Central memory CD4-positive, alpha-beta T cell (primary cell): Measurements from ENCODE around the gene RMRP.

Source experiments
- DNase-seq: peaks from one replicate; pipeline ENCODE4 v3.0.0; 2022

RMRP gene

DNA sequence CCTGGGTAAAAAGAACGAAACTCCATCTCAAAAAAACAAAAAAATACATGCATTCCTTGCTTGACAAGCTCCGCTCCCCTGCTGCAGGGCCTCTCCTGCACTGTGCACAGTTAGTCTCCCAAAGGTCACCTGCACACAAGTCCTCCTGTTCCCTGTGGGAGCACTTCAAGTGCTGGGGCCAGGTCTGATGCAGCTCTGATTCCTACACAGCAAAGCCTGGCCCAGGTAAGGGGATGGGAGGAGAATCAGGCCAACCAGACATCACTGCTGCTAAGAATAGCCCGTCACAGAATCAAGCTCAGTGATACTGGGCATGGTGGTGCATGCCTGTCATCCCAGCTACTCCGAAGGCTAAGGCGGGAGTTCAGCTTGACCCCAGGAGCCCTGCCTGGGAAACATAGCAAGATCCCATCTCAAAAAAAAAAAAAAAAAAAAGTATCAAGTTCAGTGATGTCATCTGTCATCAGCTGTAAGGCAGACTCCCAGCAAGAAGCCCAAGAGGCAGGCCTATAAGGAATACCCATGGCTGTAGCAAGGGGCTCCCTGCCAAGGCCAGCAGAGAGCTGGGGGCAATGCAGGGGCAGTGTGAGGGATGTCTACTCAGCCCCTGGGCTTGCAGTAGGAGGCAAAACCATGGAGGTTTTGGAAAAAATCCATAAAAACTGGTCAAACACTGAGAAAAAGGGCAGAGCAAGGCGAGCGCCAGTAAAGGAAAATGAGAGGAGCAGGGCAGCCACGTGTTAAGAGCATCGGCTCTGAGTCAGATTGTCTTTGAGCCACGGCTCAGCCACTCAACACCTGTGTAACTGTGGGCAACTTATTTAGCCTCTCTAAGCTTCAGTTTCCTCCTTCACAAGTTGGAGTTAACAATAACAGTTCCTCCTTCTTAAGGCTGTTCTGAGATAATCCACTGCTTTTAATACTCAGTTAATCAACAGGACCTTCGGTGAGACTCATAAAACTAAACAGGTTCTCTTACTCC, 28.7 kb upstream of the RMRP start:
- DNase-seq = no peak

DNA sequence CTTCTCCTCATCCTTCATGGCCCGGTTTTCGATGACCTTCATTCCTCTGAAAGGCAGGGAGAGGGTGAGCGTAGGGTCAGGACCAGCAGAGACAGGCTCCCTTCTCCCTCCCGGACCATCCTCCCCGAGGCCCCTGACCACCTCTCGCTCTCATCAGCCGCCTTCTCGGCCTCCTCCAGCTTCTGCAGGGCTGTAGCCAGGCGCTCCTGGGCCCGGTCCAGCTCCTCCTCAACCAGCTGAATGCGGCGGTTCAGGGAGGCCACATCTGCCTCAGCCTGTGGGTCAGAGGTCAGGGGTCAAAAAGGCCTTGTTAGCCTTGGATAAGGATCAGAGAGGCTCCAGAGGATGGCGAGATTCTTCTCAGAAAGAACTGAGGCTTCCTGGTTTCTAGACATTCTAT, 27.7 kb upstream of the RMRP start:
- no peak for DNase-seq

DNA sequence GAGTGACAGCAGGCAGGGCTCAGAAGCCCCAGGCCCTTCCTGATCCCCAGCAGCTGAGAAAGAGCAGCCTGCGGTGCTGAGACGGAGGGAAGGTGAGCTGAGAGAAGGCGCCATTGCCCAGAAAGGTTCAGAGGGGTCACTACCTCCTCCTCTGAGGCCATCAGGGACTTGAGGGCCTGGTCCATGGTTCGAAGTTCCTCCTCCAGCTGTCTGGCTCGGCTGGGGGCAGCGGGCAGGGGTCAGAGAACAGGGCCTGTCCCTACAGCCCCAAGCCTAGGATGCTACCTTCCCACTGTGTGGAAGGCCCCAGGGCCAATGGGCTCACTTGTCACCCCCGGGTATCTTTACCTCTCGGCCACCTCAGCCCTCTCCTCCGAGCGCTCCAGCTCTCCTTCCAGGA, 27.1 kb upstream of the RMRP start:
- no peak for DNase-seq

- DNase-seq = no peak
Measured at GRCh38 chr9:35683323-35683722, 25.5 kb upstream of the RMRP start.

DNA sequence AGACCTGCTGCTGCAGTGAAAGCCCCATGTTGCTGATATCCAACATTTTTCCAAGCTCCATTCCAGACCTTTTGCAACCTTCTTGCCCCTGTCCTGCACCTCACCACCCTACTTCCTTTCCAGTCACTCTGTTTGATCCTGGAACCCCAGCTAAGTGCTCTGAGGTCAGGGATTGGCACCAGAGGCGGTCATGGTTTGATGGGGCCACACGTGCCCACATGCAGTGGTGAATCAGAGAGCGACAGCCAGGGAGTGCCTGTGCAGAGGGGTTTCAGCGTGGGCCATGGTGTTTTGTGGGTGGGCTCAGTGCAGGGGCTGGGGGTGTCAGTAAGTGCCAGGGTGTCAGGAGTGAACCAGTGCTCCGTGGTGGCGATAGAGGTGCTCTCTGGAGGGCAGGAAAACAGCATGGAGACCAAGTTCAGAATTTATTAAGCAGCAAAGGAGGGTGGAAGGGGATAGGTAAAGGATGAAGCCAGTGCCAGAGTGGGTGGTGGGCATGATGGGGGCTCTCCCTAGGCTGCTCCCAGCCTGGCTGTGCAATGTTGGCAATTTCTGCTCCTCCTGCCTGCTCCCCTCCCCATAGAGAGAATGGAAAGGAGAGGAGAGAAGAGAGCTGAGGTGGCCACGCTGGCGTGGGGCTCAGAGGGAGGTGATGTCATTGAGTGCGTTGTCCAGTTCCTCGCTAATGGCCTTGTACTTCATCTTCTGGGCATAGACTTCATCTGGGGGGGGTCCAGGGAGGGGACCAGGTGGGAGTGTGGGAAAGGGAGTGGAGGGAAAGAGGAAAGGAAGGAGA, 24.9 kb upstream of the RMRP start:
- no peak for DNase-seq

DNA sequence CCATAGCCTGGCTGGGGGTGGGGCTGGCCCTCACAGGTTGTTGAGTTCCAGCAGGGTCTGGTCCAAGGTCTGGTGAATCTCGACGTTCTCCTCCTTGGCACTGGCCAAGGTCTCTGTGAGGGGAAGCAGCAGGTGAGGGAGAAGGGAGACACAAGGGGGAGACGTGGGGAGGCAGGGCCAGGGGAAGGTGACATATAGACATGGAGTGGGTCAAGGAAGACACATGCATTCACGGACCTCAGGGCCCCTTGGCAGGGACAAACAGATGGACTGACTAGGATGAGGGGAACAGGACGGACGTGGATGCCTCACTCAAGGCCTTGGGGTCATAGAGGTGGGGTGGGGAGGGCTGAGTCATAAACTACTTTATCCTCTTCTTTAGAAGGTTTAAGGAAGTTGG, 24.2 kb upstream of the RMRP start:
- DNase-seq = no peak

DNA sequence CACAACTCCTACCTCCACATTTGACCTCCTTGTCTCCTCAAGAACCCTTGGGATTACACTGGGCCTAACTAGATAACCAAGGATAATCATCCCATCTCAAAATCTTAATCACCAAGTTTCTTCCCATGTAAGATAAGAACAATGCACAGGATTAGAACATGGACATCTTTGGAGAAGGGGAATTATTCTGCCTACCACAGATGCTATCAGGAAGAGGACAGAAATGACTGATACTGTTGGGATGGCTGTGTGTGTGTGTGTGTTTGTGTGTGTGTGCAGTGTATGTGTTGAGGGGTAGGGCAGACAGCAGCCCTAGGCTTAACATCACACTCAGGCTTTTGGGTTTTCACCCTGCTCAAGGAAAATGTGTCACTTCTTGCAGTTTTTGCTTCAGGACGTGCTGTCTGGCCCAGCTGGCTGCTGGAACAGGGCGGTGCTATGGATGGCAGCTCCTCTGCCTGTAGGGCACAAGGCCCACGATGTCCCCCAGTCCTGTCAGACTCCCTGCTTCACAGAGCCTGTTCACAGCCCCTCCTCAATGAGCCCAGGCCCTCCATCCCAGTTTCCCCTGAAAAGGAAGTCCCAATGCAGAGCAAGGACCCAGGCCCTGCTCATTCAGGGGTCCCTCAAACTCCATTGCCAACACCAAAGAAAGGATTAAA, 23.7 kb upstream of the RMRP start:
- DNase-seq = no peak

GRCh38 chr9:35680331-35681105, 22.7 kb upstream of the RMRP start:
- DNase-seq = no peak

GRCh38 chr9:35679766-35680330, 22.0 kb upstream of the RMRP start:
- DNase-seq = no peak

- no peak for DNase-seq
Measured at GRCh38 chr9:35679091-35679490, 21.3 kb upstream of the RMRP start.

GRCh38 chr9:35675732-35676392, 18.0 kb upstream of the RMRP start:
- no peak for DNase-seq

- DNase-seq = no peak
Measured at GRCh38 chr9:35675204-35675603, 17.4 kb upstream of the RMRP start.

DNA sequence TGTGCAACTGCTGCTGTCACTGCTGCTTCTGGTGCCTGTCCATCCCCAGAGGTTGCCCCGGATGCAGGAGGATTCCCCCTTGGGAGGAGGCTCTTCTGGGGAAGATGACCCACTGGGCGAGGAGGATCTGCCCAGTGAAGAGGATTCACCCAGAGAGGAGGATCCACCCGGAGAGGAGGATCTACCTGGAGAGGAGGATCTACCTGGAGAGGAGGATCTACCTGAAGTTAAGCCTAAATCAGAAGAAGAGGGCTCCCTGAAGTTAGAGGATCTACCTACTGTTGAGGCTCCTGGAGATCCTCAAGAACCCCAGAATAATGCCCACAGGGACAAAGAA, 16.2 kb upstream of the RMRP start:
- no peak for DNase-seq

DNA sequence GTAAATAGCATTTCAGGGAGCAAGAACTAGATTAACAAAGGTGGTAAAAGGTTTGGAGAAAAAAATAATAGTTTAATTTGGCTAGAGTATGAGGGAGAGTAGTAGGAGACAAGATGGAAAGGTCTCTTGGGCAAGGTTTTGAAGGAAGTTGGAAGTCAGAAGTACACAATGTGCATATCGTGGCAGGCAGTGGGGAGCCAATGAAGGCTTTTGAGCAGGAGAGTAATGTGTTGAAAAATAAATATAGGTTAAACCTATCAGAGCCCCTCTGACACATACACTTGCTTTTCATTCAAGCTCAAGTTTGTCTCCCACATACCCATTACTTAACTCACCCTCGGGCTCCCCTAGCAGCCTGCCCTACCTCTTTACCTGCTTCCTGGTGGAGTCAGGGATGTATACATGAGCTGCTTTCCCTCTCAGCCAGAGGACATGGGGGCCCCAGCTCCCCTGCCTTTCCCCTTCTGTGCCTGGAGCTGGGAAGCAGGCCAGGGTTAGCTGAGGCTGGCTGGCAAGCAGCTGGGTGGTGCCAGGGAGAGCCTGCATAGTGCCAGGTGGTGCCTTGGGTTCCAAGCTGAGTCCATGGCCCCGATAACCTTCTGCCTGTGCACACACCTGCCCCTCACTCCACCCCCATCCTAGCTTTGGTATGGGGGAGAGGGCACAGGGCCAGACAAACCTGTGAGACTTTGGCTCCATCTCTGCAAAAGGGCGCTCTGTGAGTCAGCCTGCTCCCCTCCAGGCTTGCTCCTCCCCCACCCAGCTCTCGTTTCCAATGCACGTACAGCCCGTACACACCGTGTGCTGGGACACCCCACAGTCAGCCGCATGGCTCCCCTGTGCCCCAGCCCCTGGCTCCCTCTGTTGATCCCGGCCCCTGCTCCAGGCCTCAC, 15.6 kb upstream of the RMRP start, which contains the start of gene CA9:
Gene CA9 (plus strand): TSS at position 797 of the 893 bp plus-strand sequence. CDS start 32 bp downstream, at position 829.
- no peak for DNase-seq

GRCh38 chr9:35669331-35670145, 11.7 kb upstream of the RMRP start:
- no peak for DNase-seq

DNA sequence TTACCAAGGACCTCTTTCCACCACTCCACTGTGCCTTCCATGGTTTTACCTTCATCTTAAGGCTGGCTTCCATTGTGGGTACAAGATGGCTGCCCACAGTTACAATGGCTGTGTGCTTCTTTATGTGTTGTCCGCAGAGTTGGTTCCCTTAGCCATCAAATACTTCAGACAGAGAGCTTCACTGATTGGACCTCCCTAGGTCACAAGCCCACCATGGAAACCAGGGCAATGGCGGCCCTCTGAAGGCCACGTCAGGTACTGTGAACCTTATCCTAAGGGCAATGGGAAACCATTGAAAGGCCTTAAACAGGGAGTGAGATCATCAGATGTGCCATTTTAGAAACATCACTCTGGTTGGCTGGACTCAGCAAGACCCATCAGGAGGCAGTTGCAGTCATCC, 10.1 kb upstream of the RMRP start:
- no peak for DNase-seq

GRCh38 chr9:35666549-35666948, 8.7 kb upstream of the RMRP start:
- no peak for DNase-seq

DNA sequence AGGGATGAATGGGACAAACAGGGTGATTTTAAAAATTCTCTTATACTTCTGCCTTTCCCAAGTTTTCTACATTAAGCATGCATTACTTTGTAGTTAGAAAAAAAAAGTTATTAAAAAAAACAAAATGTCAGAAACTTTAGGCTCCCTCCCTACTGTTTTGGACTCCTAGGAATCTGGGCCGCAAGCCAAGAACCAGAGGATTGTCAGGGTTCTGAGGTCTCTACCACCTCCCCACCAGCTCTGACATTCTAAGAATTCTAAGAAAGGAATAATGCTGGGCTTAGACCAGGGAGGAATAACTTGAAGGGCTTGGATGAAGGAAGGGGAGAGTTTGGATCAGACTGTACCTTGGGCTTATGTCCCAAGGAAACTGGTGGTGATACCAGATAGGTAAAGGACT, 8.2 kb upstream of the RMRP start:
- no peak for DNase-seq

GRCh38 chr9:35665471-35665818, 7.6 kb upstream of the RMRP start:
- DNase-seq = no peak
